DMS114 treated with DMSO at 0.1 percent for 48 hours (cell line): ENCODE measurements around the gene LRFN4.

ENCODE experiments used
- DNase-seq: peaks from one replicate; lab custom pipeline; 2025; ENCODE audit not compliant: unreplicated experiment; lab: John Stamatoyannopoulos, UW

The LRFN4 gene

GRCh38 chr11:66870131-66870530 lies 13.3 kb downstream of the LRFN4 start:
- DNase-seq: no peak

GRCh38 chr11:66870616-66871520 lies 14.0 kb downstream of the LRFN4 start:
- DNase-seq: no peak

- DNase-seq: no peak
Observed at GRCh38 chr11:66871521-66871901, 14.6 kb downstream of the LRFN4 start.

- DNase-seq: no peak
Observed at GRCh38 chr11:66874232-66874631, 17.4 kb downstream of the LRFN4 start.

GRCh38 chr11:66875378-66875777 lies 18.5 kb downstream of the LRFN4 start:
- no peak for DNase-seq

GRCh38 chr11:66877588-66878385 lies 20.9 kb downstream of the LRFN4 start:
- DNase-seq: no peak

GRCh38 chr11:66878474-66878873 lies 21.6 kb downstream of the LRFN4 start:
- DNase-seq: no peak

- no peak for DNase-seq
Observed at GRCh38 chr11:66879000-66879399, 22.1 kb downstream of the LRFN4 start.

- DNase-seq: no peak
Observed at GRCh38 chr11:66879583-66879982, 22.7 kb downstream of the LRFN4 start.

- DNase-seq: no peak
Observed at GRCh38 chr11:66879999-66880398, 23.1 kb downstream of the LRFN4 start.

GRCh38 chr11:66880496-66881450 lies 23.9 kb downstream of the LRFN4 start:
- no peak for DNase-seq

GRCh38 chr11:66881451-66881835 lies 24.6 kb downstream of the LRFN4 start:
- no peak for DNase-seq

GRCh38 chr11:66881927-66882452 lies 25.1 kb downstream of the LRFN4 start:
- DNase-seq: no peak

GRCh38 chr11:66882561-66883015 lies 25.7 kb downstream of the LRFN4 start:
- DNase-seq: no peak

- DNase-seq: no peak
Observed at GRCh38 chr11:66883016-66883965, 26.4 kb downstream of the LRFN4 start.

GRCh38 chr11:66884443-66884842 lies 27.6 kb downstream of the LRFN4 start:
- no peak for DNase-seq

GRCh38 chr11:66885469-66885868 lies 28.6 kb downstream of the LRFN4 start:
- DNase-seq: no peak

- no peak for DNase-seq
Observed at GRCh38 chr11:66885950-66886440, 29.1 kb downstream of the LRFN4 start.

- DNase-seq: no peak
Observed at GRCh38 chr11:66886671-66887221, 29.9 kb downstream of the LRFN4 start.
